Effector memory CD8-positive, alpha-beta T cell (primary cell): Measurements from ENCODE around the gene C1orf159.

Source experiments
- ATAC-seq: fragments of 150-1000 bp; cut with Tn5 transposase; replicated peaks from 2 replicates; pipeline ENCODE4 v1.10.0; 2021; ENCODE audit warnings: mild to moderate bottlenecking, moderate library complexity
- DNase-seq, 3 experiments: peaks; one replicate each; pipeline ENCODE4 v3.0.0; 2021
- H3K27ac Mint-ChIP-seq, 2 donors: one replicate each; pipeline ENCODE4 v1.8.0; 2022; ENCODE audit warnings: mild to moderate bottlenecking in 2 of 2, mixed read lengths in 2 of 2, moderate library complexity in 2 of 2
- H3K27me3 Mint-ChIP-seq, 2 donors: one replicate each; pipeline ENCODE4 v1.8.0; 2022; ENCODE audit warnings: mixed read lengths in 2 of 2
- H3K36me3 Mint-ChIP-seq: one replicate; pipeline ENCODE4 v1.8.0; 2022; ENCODE audit warnings: mild to moderate bottlenecking, moderate library complexity, mixed read lengths; ENCODE audit not compliant: insufficient read depth
- H3K4me1 Mint-ChIP-seq, 2 donors: one replicate each; pipeline ENCODE4 v1.8.0; 2022; ENCODE audit warnings: low read depth in 2 of 2, mixed read lengths in 2 of 2
- H3K4me3 Mint-ChIP-seq, 2 donors: one replicate each; pipeline ENCODE4 v1.8.0; 2022; ENCODE audit warnings: mild to moderate bottlenecking in 2 of 2, mixed read lengths in 2 of 2, moderate library complexity in 2 of 2
- H3K9me3 Mint-ChIP-seq, 2 donors: one replicate each; pipeline ENCODE4 v1.8.0; 2022; ENCODE audit warnings: mixed read lengths in 2 of 2

C1orf159 gene

GRCh38 chr1:1075148-1075935 is 40.5 kb downstream of the C1orf159 start:
- H3K9me3 Mint-ChIP-seq, result no peaks in the 10 kb centered on the region
- H3K4me3 Mint-ChIP-seq, result no peak overlapping the region
- no peak for ATAC-seq
- H3K4me1 Mint-ChIP-seq, result no peaks in the 10 kb centered on the region
- no peak for DNase-seq
- H3K27ac Mint-ChIP-seq, result no peak overlapping the region
- peaks cover 6 to 23% of the 10 kb centered on the region in 2 donors for H3K27me3 Mint-ChIP-seq
- H3K36me3 Mint-ChIP-seq, result no peaks in the 10 kb centered on the region

- H3K27me3 Mint-ChIP-seq, result peaks cover 6 to 30% of the 10 kb centered on the region in 2 donors
- no peak overlapping the region for H3K27ac Mint-ChIP-seq
- H3K4me1 Mint-ChIP-seq, result peaks cover 0 to 3% of the 10 kb centered on the region in 2 donors
- no peaks in the 10 kb centered on the region for H3K9me3 Mint-ChIP-seq
- no peak for DNase-seq
- H3K36me3 Mint-ChIP-seq, result peaks cover 4% of the 10 kb centered on the region
- H3K4me3 Mint-ChIP-seq, result no peak overlapping the region
- no peak for ATAC-seq
Observed at GRCh38 chr1:1074631-1075147, 41.2 kb downstream of the C1orf159 start.

- Mint-ChIP-seq H3K27ac (no peak within 1 kb of the TSS), H3K36me3 (peaks cover 8% of the 10 kb centered on the region)
Observed at GRCh38 chr1:1073743-1074587, 41.9 kb downstream of the C1orf159 start, which contains the start of gene RNF223. Gene RNF223, minus strand, starts transcription at chr1:1074306. Its CDS starts 1,740 bp downstream, at chr1:1072566.

GRCh38 chr1:1072849-1073742 is 42.8 kb downstream of the C1orf159 start:
- Mint-ChIP-seq H3K27ac (no peak overlapping the region), H3K27me3 (peaks cover 6 to 31% of the 10 kb centered on the region in 2 donors), H3K36me3 (peaks cover 8% of the 10 kb centered on the region), H3K9me3 (no peaks in the 10 kb centered on the region), H3K4me1 (peaks cover 0 to 5% of the 10 kb centered on the region in 2 donors), H3K4me3 (no peak overlapping the region)
- no peak for DNase-seq
- ATAC-seq, result no peak

More at GRCh38 chr1:1073743-1074587, 41.9 kb downstream of the C1orf159 start, which contains the start of gene RNF223:
- Mint-ChIP-seq H3K4me3 (no peak within 1 kb of the TSS), H3K4me1 (peaks cover 0 to 3% of the 10 kb centered on the region in 2 donors), H3K27me3 (peaks cover 6 to 31% of the 10 kb centered on the region in 2 donors), H3K9me3 (no peaks in the 10 kb centered on the region)
- no peak for DNase-seq
- ATAC-seq, result no peak

GRCh38 chr1:1072299-1072848 is 43.5 kb downstream of the C1orf159 start:
- Mint-ChIP-seq H3K4me3 (no peak overlapping the region), H3K27ac (no peak overlapping the region)

GRCh38 chr1:1071486-1072298 is 44.2 kb downstream of the C1orf159 start:
- DNase-seq, result no peak
- Mint-ChIP-seq H3K4me3 (peak overlapping the region in 1 of 2 donors; percentile 23), H3K9me3 (no peaks in the 10 kb centered on the region), H3K4me1 (peaks cover 0 to 5% of the 10 kb centered on the region in 2 donors), H3K36me3 (peaks cover 8% of the 10 kb centered on the region), H3K27me3 (peaks cover 6 to 31% of the 10 kb centered on the region in 2 donors), H3K27ac (no peak overlapping the region)
- no peak for ATAC-seq

More at GRCh38 chr1:1072299-1072848, 43.5 kb downstream of the C1orf159 start:
- DNase-seq (no peak), ATAC-seq (no peak)
- H3K9me3 Mint-ChIP-seq, result no peaks in the 10 kb centered on the region
- peaks cover 8% of the 10 kb centered on the region for H3K36me3 Mint-ChIP-seq
- peaks cover 6 to 31% of the 10 kb centered on the region in 2 donors for H3K27me3 Mint-ChIP-seq
- peaks cover 0 to 5% of the 10 kb centered on the region in 2 donors for H3K4me1 Mint-ChIP-seq

GRCh38 chr1:1069711-1070676 is 45.9 kb downstream of the C1orf159 start:
- Mint-ChIP-seq H3K36me3 (peaks cover 11% of the 10 kb centered on the region), H3K4me1 (peaks cover 0 to 5% of the 10 kb centered on the region in 2 donors), H3K27ac (peak overlapping the region in 1 of 2 donors; percentile 46), H3K27me3 (peaks cover 6 to 28% of the 10 kb centered on the region in 2 donors), H3K9me3 (no peaks in the 10 kb centered on the region), H3K4me3 (peak overlapping the region in 1 of 2 donors; percentile 25)
- DNase-seq, result no peak
- peak; percentile 32 for ATAC-seq

GRCh38 chr1:1069056-1069710 is 46.7 kb downstream of the C1orf159 start:
- H3K36me3 Mint-ChIP-seq, result peaks cover 11% of the 10 kb centered on the region
- ATAC-seq, result peak; percentile 58

GRCh38 chr1:1068517-1069055 is 47.3 kb downstream of the C1orf159 start:
- peak overlapping the region in 1 of 2 donors; percentile 79 for H3K27ac Mint-ChIP-seq
- peaks cover 0 to 18% of the 10 kb centered on the region in 2 donors for H3K27me3 Mint-ChIP-seq
- H3K36me3 Mint-ChIP-seq, result peaks cover 11% of the 10 kb centered on the region
- ATAC-seq (peak; percentile 33), DNase-seq (peak; percentile 28 to 46 (median 35))
- H3K9me3 Mint-ChIP-seq, result no peaks in the 10 kb centered on the region
- peaks cover 3 to 10% of the 10 kb centered on the region in 2 donors for H3K4me1 Mint-ChIP-seq
- peak overlapping the region; percentile 69 to 74 for H3K4me3 Mint-ChIP-seq

More at GRCh38 chr1:1069056-1069710, 46.7 kb downstream of the C1orf159 start:
- peak; percentile 90 to 93 (median 92) for DNase-seq
- peaks cover under 1 to 6% of the 10 kb centered on the region in 2 donors for H3K4me1 Mint-ChIP-seq
- H3K9me3 Mint-ChIP-seq, result no peaks in the 10 kb centered on the region
- peak overlapping the region in 1 of 2 donors; percentile 79 for H3K27ac Mint-ChIP-seq
- H3K4me3 Mint-ChIP-seq, result peak overlapping the region; percentile 69 to 74
- H3K27me3 Mint-ChIP-seq, result peaks cover 0 to 20% of the 10 kb centered on the region in 2 donors

GRCh38 chr1:1067860-1068516 is 47.9 kb downstream of the C1orf159 start:
- H3K36me3 Mint-ChIP-seq, result peaks cover 11% of the 10 kb centered on the region

More at GRCh38 chr1:1067860-1068516, 47.9 kb downstream of the C1orf159 start:
- Mint-ChIP-seq H3K27me3 (peaks cover 0 to 19% of the 10 kb centered on the region in 2 donors), H3K27ac (no peak overlapping the region), H3K4me3 (peak overlapping the region; percentile 69 to 74), H3K9me3 (no peaks in the 10 kb centered on the region), H3K4me1 (peaks cover 3 to 10% of the 10 kb centered on the region in 2 donors)
- no peak for ATAC-seq
- DNase-seq, result no peak
